GM10847 (cell line): ENCODE results near the gene AVPR1A.

Experiments
- POLR2A ChIP-seq: IDR thresholded peaks from 2 replicates; pipeline ENCODE4 v1.6.1; 2011; ENCODE audit not compliant: insufficient read length; ENCODE audit errors: extremely low read depth

AVPR1A gene

GRCh38 chr12:63124778-63125177 is 26.2 kb downstream of the AVPR1A start:
- no peak for TF ChIP-seq POLR2A

- TF ChIP-seq POLR2A: no peak
Measured at GRCh38 chr12:63103494-63104131, 47.4 kb downstream of the AVPR1A start.

- TF ChIP-seq POLR2A: no peak
Measured at GRCh38 chr12:63101920-63102319, 49.1 kb downstream of the AVPR1A start.

GRCh38 chr12:63098851-63099250 is 52.1 kb downstream of the AVPR1A start:
- TF ChIP-seq POLR2A: no peak

GRCh38 chr12:63095369-63095980 is 55.5 kb downstream of the AVPR1A start:
- no peak for TF ChIP-seq POLR2A

- no peak for TF ChIP-seq POLR2A
Measured at GRCh38 chr12:63093711-63094110, 57.3 kb downstream of the AVPR1A start.

- TF ChIP-seq POLR2A: no peak
Measured at GRCh38 chr12:63093084-63093483, 57.9 kb downstream of the AVPR1A start.
